Progenitor cell of endocrine pancreas (in vitro differentiated cells): ENCODE results near the gene EMX2. TPM values are rescaled to one million over a fixed set of nuclear protein-coding genes. Genes with fewer than 3 reads are reported as not detected.

Experiments used
- DNase-seq: peaks from one replicate; pipeline ENCODE4 v3.0.0; 2021; ENCODE audit warnings: low spot score; ENCODE audit not compliant: unreplicated experiment
- H3K27ac Mint-ChIP-seq: 2 replicates; pipeline ENCODE4 v1.8.0; 2021; ENCODE audit warnings: mild to moderate bottlenecking, moderate library complexity, mixed read lengths
- H3K27me3 Mint-ChIP-seq: 2 replicates; pipeline ENCODE4 v1.8.0; 2021; ENCODE audit warnings: mixed read lengths
- H3K36me3 Mint-ChIP-seq: 2 replicates; pipeline ENCODE4 v1.8.0; 2022; ENCODE audit warnings: mixed read lengths; ENCODE audit not compliant: insufficient read depth
- H3K4me1 Mint-ChIP-seq: 2 replicates; pipeline ENCODE4 v1.8.0; 2021; ENCODE audit warnings: low read depth, mixed read lengths
- H3K4me3 Mint-ChIP-seq: 2 replicates; pipeline ENCODE4 v1.8.0; 2021; ENCODE audit warnings: low read depth, mild to moderate bottlenecking, moderate library complexity, mixed read lengths
- H3K9me3 Mint-ChIP-seq: 2 replicates; pipeline ENCODE4 v1.8.0; 2021; ENCODE audit warnings: low read depth, mixed read lengths
- total RNA-seq: library from RNA; stranded (reverse); gene quantifications from 2 replicates; pipeline ENCODE4 v1.2.1, GENCODE V29; 2021
- TF ChIP-seq, protein P1 (sequence below): fragments of 200-600 bp; sonication (generic); IDR thresholded peaks from one replicate; pipeline ENCODE4 v1.5.0; 2021; ENCODE audit warnings: antibody characterized with exemption, mild to moderate bottlenecking; ENCODE audit not compliant: unreplicated experiment

Gene EMX2
- total RNA-seq, 1 donor from 2014 or later, result not detected

DNA sequence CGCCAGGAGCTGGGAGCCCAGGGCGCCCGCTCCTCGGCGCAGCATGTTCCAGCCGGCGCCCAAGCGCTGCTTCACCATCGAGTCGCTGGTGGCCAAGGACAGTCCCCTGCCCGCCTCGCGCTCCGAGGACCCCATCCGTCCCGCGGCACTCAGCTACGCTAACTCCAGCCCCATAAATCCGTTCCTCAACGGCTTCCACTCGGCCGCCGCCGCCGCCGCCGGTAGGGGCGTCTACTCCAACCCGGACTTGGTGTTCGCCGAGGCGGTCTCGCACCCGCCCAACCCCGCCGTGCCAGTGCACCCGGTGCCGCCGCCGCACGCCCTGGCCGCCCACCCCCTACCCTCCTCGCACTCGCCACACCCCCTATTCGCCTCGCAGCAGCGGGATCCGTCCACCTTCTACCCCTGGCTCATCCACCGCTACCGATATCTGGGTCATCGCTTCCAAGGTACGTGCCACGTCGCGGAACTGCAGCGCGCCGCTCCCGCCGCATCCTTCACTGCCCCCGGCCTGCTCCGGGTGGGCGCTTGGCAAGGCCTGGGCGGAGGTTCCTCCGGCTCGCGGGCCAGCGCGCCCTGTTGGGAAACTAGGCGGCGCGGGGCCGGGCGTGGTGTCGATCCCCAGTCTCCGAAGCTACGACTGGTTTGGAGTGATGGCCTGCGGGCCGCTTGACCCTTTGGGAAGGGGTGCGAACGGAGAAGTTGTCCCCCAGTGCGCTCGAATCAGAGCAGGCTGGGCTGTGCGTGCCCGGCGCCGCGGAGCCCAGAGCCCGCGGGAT is 868 bp downstream of the EMX2 start:
- no peaks in the 10 kb centered on the region for H3K9me3 Mint-ChIP-seq
- TF ChIP-seq, protein P1, sequence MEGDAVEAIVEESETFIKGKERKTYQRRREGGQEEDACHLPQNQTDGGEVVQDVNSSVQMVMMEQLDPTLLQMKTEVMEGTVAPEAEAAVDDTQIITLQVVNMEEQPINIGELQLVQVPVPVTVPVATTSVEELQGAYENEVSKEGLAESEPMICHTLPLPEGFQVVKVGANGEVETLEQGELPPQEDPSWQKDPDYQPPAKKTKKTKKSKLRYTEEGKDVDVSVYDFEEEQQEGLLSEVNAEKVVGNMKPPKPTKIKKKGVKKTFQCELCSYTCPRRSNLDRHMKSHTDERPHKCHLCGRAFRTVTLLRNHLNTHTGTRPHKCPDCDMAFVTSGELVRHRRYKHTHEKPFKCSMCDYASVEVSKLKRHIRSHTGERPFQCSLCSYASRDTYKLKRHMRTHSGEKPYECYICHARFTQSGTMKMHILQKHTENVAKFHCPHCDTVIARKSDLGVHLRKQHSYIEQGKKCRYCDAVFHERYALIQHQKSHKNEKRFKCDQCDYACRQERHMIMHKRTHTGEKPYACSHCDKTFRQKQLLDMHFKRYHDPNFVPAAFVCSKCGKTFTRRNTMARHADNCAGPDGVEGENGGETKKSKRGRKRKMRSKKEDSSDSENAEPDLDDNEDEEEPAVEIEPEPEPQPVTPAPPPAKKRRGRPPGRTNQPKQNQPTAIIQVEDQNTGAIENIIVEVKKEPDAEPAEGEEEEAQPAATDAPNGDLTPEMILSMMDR, result peak; percentile 49
- H3K4me3 Mint-ChIP-seq, result peak overlapping the region; percentile 73
- no peak for DNase-seq
- H3K27ac Mint-ChIP-seq, result no peak overlapping the region
- no peaks in the 10 kb centered on the region for H3K36me3 Mint-ChIP-seq
- peaks cover 16% of the 10 kb centered on the region for H3K4me1 Mint-ChIP-seq
- H3K27me3 Mint-ChIP-seq, result peaks cover 91% of the 10 kb centered on the region

DNA sequence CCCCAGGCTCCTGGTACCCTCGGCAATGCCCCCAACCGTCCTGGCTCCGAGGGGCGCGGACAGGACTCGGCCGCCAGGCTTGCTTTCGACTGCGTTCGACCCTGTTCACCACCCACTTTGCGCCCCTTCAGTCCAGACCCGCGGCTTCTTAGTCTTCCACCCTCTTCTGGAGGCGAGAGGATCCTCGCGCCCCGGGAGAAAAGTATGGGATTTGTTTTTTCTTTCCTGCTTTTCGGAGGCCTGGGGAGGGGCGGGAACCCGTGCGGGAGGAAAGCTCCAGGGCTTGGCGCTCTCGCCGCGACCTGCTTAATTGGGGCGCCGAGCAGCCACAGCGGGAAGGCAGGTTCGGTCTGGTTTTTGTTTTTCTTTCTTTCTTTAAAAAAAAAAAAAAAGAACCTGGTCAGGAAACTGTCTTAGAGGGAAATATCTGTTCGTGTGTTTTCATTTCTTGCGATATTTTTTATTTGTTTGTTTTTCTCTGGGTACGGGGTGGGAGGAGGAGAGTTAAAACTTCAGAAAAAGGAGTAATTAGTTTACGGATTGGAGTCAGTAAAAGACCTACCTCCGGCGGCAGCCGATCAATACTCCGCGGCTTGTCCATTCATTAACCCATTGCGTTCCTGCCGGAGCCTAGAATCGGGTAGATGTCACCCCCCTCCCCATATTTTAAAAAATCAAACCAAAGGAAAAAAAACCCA is 1.6 kb downstream of the EMX2 start:
- Mint-ChIP-seq H3K4me1 (peaks cover 16% of the 10 kb centered on the region), H3K27ac (peak overlapping the region; percentile 62), H3K27me3 (peaks cover 91% of the 10 kb centered on the region), H3K9me3 (no peaks in the 10 kb centered on the region), H3K36me3 (no peaks in the 10 kb centered on the region), H3K4me3 (peak overlapping the region; percentile 73)
- DNase-seq, result no peak
- TF ChIP-seq, protein P1, result no peak

GRCh38 chr10:117544711-117545140 is 2.2 kb downstream of the EMX2 start:
- Mint-ChIP-seq H3K4me3 (peak overlapping the region; percentile 73), H3K27me3 (peaks cover 91% of the 10 kb centered on the region), H3K36me3 (no peaks in the 10 kb centered on the region), H3K9me3 (no peaks in the 10 kb centered on the region), H3K4me1 (peaks cover 16% of the 10 kb centered on the region), H3K27ac (peak overlapping the region; percentile 74)
- TF ChIP-seq, protein P1, result no peak
- DNase-seq, result no peak

- H3K4me3 Mint-ChIP-seq, result peak overlapping the region; percentile 73
- no peak overlapping the region for H3K27ac Mint-ChIP-seq
- H3K4me1 Mint-ChIP-seq, result peaks cover 16% of the 10 kb centered on the region
- no peaks in the 10 kb centered on the region for H3K9me3 Mint-ChIP-seq
- peaks cover 91% of the 10 kb centered on the region for H3K27me3 Mint-ChIP-seq
- TF ChIP-seq, protein P1, result no peak
- H3K36me3 Mint-ChIP-seq, result no peaks in the 10 kb centered on the region
- no peak for DNase-seq
These were observed 2.8 kb downstream of the EMX2 start for GRCh38 chr10:117545141-117546019.
